Activated naive CD4-positive, alpha-beta T cell treated with anti-CD3 and anti-CD28 coated beads, Interleukin-2, amount 50 U/mL, for 16 hours (primary cell): Measurements from ENCODE around the gene FBL.
A peak's percentile ranks its signal among the peaks of the same experiment; 100 is the strongest.

ENCODE experiments used
- DNase-seq: peaks from one replicate; pipeline ENCODE4 v3.0.0-alpha.2; 2020

Gene FBL

DNA sequence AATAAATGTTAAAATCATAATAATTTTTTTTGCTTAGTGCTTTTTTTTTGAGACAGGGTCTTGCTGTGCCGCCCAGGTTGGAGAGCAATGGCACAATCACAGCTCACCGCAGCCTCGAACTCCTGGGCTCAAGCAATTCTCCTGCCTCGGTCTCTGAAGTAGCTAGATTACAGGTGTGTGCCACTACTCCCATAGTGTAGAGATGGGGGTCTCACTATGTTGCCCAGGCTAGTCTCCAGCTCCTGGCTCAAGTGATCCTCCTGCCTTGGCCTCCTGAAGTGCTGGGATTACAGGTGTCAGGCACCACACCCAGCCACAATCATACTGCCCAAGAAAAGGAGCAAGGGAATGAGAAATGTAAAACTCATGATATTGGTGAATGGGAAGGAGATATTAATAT, 5.1 kb downstream of the FBL start:
- no peak for DNase-seq

GRCh38 chr19:39840492-39840891, 5.7 kb downstream of the FBL start:
- no peak for DNase-seq

DNA sequence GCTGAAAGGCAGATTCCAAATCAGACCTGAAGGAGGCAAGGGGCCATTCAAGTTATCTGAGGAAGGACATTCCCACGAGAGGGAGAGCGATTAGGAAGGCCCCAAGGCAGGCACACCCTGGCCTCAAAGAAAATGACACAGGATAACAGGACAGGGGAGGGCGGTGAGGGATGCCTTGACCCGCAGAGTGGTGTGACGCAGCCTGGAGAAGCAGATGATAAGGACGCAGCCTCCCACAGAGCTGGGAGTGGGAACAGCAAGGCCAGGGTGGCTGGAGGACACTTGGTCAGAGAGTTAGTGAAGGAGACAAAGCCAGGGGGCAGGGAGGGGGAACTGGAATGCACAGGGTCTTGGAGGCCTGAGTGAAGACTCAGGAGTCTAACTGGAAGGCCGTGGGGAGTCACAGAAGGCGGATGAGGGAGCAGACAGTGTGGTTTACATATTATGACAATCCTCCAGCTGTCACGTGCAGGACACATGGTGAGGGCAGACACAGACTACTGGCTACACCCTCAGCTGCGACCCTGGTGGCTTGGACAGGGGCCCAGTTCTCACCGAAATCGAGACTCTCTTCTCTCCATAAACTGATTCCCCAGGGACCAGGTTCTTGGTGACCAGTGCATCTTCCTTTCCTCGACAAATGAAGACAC, 6.4 kb downstream of the FBL start:
- DNase-seq, result no peak

DNA sequence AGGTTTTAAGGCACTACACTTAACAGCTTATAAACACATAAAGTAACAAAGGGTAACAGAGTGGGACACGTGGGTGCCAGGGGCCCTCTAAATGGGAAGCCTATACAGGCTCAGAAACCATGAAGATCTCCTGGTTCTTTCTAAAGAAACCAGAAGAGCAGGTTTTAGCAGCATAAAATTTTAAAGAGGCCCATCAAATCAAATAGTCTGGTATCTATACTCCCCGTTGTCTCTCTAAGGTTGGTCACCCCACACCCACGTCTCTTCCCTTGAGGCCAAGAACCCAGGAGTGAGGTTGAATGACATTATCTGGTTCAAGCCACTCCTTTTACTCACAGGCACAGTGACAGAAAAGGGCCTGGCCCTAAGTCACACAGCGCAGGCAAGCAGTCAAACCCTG, 7.6 kb downstream of the FBL start:
- DNase-seq, result no peak

DNA sequence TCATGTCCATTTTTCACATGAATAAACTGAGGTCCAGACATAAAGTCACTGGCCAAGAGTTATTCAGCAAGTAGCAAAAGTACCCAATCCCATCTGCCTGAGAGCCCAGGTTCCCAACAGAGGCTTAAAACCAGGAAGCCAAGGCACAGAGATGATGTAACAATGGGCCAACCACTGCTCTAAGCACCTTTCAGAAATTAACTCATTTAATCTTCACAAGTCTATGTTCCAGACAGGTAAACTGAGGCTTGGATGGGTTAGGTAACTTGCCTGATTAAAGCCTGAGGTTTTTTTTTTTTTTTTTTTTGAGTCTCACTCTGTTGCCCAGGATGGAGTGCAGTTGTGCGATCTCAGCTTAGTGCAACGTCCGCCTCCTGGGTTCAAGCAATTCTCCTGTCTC, 8.2 kb downstream of the FBL start:
- no peak for DNase-seq

DNA sequence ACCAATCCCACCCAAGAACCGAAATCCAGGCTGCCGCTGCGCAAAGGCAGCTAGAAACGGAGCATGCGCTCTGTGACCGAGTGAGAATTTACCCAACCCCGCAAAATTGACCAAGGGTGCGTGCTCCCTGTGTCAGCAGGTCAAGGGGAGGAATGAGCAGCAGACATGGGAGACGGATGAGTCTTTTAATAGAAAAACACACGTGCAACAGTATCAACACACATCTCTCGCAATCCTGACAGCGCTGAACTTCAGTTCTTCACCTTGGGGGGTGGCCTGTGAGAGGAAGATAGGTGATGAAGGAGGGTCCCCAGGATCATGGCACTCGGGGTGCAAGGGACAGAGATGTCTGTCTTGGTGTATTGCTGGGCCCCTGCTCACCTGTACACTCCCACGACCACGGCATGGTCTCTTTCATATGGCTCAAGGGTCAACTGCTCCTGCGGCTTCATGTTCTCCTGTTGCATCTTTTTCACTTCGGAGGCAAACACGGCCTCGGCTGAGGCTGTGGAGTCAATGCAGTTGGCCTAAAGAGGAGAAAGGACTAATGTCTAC, 11.8 kb downstream of the FBL start:
- DNase-seq, result no peak

DNA sequence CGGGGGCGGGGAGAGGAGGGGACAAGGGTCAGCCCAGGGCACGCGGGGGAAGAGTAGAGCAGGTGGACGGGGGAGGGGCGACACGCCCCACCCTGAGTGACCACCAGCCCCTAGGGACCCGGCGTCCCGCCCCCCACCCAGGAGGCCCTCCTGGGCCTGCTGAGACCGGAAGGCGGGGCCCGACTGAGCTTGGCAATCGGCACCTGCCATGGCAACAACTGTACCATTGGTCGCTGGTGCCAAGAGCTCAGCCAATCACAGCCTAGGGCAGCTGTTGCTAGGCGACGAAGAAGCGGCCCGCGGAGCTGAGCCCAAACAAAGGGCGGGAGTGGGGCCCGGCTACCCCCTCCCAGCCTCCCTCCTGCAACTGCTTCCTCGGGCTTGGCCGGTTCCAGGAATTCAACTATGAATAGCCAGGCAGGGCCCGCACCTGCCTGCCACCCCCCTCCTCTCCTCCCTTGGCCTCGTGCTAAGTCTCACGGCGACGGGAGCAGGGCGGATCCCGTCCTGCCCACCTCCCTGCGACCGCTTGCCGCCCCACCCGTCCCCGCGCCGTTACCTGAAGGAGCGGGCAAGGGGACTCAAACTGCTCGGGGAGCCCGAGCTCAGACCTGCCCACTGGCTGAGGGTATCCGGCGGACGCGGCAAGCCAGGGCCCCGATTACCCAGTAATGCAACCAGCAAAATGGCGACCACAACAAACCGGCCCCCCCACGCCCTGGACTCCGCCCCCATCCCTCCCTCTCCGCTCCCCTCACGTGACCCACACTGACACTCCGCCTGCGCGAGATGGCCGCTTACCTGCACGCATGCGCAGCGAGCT, 12.5 kb downstream of the FBL start, which contains the start of gene DYRK1B:
Gene DYRK1B, minus strand, starts transcription at position 699 of the 823 bp plus-strand sequence. CDS start 2,295 bp downstream, outside the sequence.
- peak; percentile 95 for DNase-seq

GRCh38 chr19:39833160-39833463, 13.1 kb downstream of the FBL start:
- DNase-seq, result no peak

DNA sequence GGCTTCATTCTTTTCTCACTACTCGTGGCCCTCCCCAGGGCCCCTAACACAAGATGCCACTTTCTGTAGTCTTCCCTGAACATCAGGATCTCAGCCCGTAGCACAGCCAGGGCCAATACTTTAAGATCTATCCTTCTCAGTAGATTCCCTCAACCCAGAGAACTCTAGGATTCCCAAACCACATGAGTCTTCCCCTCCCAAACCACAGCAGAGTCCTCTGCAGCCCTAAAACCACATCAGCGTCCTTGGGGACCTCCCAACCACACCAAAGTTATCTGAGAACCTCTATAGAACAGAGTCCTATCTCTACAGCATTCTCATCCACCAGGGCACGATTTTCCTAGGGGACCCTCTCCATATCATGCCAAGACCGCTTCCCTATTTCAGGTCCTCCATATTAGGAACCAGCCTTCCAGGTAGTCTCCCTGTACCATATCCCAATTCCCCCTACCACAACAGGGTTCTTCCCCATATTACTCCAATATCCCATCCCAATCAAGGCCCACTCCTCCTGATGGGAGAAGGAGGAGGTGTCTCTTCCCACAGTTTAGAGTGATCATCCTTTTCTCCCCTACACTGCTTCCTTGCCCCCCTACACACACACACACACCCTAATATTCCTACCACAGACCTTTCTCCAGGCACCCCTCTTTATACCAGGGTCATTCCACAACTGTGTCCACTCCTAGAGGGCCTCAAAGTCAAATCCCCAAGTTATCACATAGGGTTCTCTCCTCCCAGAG, 13.7 kb downstream of the FBL start:
- no peak for DNase-seq

DNA sequence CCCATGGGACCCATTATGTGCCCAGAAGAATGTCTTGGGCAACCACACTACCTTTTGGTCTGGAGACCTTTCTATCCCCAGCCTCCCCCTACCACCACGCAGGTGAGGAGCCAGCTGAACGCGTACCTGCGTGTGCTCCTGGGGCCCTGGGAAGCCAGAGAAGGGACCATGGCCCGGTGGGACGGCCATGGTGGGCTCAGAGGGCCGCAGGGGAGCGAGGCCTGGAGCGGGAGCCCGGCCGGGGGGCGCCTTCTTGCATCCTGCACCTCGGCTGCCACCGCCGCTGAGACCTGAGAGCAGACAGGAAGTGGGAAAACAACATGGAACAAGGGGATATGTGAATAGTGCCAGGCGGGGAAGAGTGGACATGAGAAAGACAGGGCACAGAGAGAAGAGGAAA, 14.5 kb downstream of the FBL start:
- DNase-seq, result no peak

GRCh38 chr19:39830847-39831246, 15.3 kb downstream of the FBL start:
- DNase-seq, result no peak

GRCh38 chr19:39830406-39830805, 15.8 kb downstream of the FBL start:
- no peak for DNase-seq

DNA sequence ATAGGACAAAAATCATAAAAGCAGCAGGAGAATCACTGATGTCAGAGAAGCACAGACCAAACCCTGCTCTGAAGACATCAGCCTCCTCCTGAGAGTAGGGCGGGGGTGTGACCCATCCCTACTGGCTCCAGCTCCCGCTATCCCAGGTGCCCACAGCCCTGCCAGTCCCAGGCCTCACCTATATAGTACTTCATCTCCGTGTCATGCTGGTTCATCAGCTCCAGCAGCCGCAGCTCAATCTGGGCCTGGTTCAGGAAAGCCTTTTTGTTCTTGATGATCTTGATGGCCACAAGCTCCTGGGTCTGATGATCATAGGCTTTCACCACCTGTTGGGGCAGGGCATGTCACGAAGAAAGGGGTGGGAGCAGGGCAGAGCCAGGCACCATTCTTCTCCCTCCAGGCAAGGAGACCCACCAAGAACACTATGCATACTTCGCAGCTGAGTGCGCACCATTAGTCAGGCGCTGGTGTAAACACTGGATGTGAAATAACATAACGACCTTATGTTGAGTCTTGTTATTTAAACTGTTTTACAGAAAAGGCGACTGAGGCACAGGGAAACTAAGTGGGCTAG, 16.4 kb downstream of the FBL start:
- no peak for DNase-seq

GRCh38 chr19:39828654-39829032, 17.5 kb downstream of the FBL start:
- DNase-seq, result no peak

DNA sequence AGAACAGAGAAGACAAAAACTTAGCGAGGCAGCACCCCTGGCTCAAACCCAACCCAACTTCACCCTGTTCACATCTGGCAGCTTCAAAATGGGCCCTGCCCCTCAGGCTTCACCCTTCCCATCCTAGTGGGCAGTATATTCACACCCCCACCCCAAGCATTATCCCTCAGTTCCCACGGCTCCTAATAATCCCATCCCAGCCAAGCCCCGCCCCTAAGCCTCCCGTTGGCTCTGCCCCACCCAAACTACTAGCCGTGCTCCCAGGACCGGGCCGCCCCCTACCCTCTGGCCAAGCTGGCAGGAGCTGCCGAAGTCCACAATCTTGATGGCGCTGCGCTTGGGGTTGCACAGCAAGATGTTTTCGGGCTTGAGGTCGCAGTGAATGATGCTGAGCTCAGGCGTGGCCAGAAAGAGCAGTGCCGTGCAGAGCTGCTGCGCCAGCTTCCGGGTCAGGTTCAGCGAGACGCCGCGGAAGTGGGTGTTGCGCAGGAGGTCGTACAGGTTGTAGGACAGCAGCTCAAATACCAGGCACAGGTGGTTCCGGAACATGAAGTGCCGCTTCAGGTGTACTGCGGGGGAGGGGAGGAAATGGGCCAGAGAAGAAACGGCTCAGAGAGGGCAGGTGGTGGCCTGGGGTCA, 18.0 kb downstream of the FBL start:
- DNase-seq, result no peak

- no peak for DNase-seq
These were observed 19.0 kb downstream of the FBL start for GRCh38 chr19:39827216-39827615.

GRCh38 chr19:39826311-39826945, 19.8 kb downstream of the FBL start:
- DNase-seq, result no peak

GRCh38 chr19:39825531-39826076, 20.6 kb downstream of the FBL start:
- no peak for DNase-seq

GRCh38 chr19:39825093-39825463, 21.1 kb downstream of the FBL start:
- no peak for DNase-seq

DNA sequence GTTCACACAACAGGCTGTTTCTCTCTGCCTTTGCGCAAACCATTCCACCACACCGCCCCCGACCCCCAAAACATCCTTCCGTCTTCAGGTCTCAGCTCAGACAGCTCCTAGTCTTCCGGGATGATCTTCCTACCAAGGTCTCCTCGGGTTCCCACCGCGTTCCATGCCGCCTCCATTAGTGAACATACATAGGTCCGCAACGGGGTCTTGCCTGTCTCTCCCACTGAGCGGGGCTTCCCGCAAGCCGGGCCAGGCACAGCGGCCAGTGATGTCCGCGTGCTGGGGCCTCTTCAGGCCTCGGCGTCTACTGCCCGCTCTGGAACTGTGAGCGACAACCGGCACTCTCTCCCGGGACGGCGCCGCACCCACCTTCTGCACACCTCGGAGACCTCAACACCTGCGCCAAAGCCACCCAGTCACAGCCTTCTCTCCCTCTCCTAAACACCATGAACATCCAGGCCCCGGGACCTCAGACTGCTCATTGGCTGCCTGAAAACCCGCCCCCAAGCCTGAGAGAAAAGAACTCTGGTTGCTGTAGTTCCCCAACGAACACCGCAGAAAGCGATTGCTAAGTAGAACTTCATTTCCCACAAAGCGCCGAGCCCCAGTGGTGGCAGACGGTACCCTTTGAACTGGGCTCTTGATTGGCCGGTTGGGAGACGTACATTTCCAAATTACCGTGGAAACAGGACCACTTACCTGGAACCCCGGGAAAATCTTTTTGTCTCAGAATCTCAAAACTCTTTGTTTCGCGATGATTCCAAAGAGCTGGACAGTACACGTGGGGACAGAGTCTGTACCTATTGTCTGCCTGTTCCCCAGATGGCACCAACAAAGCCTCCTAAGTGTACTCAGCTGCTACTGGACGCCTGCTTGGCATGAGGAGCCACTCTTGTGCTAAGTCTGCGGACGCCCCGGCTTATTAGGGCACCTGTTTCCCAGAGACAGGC, 21.8 kb downstream of the FBL start:
- DNase-seq, result peak; percentile 88

DNA sequence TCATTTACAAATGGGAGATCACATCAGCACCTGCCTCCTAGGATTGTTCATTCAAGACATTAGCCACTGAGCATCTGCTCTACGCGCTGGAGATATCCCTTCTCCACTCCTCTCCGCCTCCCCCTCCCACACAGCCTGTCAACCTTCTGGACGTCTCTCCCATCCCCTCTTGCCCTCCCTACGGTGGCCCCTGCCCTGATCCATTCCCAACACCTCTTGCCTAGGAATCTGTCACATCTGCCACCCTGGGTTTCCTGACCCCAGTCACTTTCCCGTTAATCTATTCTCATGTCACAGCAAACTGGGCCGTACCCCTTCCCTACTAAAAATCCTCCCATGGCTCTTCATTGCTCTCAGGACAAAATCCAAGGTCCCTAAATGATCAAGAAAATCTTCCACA, 22.5 kb downstream of the FBL start:
- DNase-seq, result no peak
